ENCODE measurements around the gene TTPAL.

GRCh38 chr20:44437497-44437896 is 38.2 kb upstream of the TTPAL start:
- TF ChIP-seq POLR2A (IDR thresholded peaks at IDR 0.05) (no peak), CTCF (IDR thresholded peaks at IDR 0.05) (no peak)
